Hematopoietic multipotent progenitor cell treated with erythropoietin and hydrocortisone succinate and interleukin-3 and kit ligand, for 6 days (in vitro differentiated cells): ENCODE data around the gene ZNF485.
"Not testable (repeated sequence)": the region's sequence is repeated elsewhere in the genome, so short reads cannot be mapped to it uniquely, and the experiment has no call there.

ENCODE experiments used
- DNase-seq: peaks from one replicate; pipeline ENCODE4 v3.0.0-alpha.2; 2015

The ZNF485 gene

DNA sequence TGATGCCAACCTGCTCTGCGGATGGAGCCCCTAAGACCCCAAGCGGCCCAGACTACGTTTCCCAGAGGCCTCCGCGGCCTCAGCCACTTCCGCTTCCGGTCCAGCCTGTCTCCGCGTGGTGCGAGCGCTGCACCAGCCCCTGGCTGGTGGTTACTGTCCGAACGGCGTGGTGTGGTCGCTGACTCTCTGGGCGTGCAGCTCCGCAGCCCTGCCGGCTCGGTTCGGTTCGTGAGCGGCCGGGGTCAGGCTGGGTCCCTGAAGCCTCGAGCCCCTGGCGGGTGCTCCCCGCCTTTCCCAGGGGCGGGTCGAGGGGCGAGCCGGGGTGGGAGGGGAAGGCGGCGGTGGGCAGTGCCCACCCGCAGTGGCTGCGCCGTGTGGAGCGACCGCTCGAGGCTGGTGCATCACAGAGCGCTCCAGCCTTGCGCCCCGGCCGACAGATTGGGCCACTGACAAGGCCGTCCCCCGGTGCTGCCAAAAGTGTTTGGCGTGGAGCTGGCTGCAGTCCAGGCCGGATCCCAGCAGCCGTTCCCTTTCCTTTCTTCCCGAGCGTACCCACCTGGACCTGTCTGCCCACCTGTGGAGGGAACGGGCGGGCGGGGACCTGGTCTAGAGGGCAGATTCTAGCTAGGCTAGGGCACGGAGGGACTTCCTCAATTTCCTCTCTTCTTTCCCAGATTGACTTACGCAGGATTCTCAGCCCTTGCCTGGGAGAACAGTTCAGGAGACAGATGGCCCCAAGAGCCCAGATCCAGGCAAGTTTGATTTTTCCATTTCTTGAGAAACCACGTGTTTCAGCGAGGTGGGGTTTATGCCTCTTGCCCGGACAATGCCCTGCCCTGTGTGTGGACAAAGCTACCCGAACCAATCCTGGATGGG, at the start of gene ZNF485:
TSS of gene ZNF485 (plus strand) at position 116 of the 876 bp plus-strand sequence. CDS start at position 729, 613 bp downstream.
- DNase-seq = peak; percentile 80

DNA sequence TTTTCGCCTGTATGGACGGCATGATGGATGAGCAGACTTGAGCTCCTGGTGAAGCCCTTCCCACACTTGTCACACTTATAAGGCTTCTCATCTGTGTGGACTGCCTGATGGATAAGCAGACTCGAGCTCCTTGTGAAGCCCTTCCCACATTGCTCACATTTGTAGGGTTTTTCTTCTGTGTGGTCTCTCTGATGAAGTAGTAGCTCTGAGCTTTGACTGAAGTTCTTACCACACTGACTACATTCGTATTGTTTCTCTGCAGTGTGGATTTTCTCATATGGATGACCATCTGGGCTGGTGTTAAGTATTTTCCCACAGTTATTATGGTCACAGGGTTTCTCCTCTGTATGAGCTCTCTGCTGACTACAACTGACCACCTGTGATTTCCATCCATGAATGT, 49.0 kb upstream of the ZNF485 start:
- DNase-seq = no peak

DNA sequence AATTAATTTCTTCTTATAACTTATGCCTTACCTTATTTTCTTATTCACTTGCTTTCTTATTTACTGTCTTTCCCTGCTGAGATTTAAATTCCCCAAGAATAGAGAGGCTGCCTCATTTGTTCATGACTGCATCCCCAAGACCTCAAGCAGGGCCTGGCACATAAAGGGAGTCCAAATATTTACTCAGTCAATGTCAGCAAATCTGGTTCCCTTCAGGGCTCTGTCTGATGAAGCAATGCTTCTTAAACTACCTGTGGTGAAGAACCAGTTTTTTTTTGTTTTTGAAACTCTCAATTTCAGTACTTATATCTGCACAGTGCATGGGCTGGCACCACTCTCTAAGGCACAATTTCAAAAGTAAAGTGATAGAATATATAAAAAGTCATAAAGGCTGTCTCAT, 36.6 kb upstream of the ZNF485 start:
- DNase-seq = no peak

DNA sequence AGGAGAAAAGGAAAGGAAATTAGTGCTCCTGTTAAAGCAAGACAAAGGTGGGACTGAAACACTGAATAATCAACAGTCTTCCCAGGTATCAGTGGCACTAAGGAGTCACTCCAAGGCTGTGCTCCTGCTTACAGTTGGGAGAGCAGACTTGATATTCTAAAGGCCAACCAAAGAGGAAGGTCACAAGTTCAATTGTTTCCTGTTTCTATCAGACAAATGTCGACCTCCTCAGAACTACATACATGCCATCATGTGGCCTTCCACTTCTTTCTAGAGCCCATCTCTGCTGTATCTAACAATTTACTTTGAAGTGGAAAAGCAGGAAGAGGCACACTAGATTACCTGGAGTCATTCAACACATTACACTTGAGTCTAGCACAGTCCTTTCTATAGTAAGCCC, 35.3 kb upstream of the ZNF485 start:
- DNase-seq = no peak

DNA sequence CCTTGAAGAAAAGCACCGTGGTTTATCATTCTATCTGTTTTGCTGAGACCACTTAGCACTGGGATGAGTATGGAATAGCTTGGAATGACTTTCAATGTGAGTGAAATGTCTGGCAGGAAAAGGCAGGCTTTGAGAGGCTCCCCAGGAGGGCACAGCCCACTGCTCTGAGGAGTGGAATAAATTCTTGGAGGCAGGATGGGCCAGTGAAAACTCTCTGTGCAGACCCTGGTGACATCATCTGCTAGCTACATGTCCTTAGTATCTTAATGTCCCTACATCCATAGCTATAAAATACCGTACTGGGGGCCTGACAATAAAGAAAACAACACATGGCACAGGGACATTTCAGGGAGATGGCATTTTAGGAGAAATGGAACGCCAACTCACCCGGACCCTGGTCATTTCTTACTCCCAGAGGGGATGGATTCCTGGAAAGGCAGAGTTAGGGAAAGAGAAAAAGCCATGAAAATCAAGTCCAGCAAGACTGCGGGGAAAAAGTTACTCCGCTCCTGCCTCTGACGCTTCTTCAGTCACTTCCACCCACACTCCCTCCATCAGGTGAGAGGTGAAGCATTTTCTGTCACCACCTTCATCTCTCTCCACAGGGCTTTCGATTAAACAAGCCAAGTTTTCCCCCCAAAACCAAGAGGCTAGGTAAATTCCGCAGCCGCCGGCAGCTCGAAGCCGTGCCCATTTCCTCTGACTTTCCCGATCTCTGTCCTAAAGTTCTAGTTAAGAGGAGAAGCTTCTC, 32.8 kb upstream of the ZNF485 start:
- DNase-seq = no peak

DNA sequence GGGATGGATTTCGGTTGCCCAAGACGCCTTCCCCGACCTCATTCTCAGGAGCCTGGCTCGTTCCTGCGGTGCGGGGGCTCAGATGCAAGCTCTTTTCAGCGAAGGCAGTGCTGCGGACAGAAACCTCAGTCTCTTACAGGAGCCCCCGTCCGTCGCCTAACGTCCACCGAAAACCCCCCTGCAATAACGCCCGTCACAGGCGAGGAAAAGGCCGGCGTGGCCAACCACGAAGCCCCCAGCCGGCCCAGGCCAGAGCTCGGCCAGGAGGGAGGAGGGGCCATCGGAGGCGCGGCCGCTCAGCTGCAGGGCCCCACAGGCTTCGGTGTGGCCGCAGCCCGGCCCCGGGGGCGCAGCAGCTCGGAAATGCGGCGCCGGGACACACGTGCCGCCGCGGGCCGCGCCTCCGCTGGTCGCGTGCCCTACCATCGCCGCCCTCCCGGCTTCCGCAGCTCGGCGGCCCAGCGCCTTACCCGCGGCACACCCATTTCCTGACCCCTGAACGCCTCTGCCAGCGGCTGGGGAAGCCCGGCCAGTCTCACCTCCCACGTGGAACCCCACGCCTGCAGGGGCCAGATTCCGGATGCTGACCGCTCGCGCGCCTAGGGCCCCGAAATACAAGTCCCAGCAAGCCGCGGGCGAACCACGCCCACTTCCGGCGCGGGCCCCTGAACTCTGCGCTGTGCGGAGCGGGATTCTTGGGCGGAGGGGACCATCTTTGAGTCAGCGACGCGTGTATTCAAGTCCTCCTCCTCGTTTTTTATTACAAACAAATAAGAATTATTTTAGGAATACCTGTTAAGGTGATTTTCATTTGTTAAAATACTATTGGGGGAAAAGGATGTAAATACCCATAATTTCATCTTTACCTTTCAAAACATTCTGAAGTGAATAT, 32.0 kb upstream of the ZNF485 start, which contains the start of gene ZNF239:
TSS of gene ZNF239 (minus strand) at position 616 of the 892 bp plus-strand sequence. CDS start 16,537 bp downstream, outside the sequence.
- peak; percentile 79 for DNase-seq

DNA sequence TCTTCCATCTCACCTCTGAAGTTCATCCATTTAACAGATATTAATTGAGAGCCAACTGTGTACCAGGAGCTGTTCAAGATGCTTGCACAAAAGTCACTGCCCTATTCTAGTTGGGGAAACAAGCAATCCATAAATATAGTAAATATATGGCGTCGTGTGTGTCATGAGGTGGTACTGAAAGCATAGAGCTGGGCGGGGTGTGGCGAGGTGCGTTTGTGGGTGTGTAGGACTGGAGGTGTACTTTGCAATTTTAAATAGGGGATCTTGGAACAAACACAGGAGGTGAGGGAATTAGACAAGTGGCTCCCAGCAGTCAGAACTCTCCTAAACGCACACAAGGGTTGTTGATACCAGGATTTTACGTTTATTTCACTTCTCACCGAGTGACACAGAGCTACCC, 31.3 kb upstream of the ZNF485 start:
- DNase-seq = no peak

DNA sequence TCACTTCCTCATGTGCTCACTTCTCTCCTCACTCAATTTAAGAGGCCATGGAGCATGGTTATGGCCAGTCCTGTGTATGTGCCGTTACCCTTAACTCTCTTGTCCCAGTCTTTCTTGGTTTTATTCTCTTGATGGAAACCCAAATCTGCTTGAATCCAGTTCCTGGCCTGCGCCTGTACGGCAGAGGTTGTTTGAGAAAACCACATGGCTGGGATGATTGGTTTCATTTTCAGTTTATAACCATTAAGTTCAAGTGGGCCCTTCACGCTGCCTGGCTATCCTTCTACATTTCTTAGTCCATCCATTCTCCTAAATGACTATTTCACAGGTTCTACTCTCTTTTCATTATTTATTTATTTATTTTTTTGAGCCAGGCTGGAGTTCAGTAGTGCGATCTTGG, 30.2 kb upstream of the ZNF485 start:
- DNase-seq = no peak

DNA sequence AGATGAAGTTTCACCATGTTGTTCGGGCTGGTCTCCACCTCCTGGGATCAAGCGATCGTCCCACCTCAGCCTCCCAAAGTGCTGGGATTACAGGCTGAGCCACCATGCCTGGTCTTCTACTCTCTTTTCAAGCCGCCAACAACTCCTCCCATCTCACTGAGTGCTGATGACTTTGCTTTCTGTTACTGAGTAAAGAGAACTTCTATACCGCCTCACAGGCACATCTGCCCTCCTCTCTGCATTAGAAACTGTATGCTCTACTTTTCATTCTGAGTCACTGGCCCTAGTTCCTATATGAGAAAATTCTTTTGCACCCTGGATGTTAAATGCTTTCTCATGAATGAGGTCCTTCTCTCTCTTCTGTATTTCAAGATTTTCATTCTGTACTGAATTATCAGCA, 29.7 kb upstream of the ZNF485 start:
- no peak for DNase-seq

DNA sequence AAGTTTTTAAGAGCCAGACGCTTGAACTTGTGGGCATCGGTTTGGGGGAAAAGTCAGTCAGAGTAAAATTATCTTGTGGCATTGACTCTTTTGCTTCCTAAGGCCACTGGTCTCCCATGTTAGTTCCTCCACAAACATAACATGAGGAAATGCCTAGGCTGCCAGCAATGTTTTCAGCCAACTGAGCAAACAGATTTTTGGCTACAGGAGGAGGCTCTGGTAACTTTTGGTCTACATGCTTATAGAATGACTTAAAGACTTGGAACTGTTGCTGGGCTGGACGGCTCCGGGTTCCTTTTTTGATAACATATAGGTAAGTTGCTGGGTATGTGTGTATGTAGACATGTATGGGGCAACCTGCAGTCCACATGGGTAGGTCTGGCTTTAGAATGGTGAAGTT, 22.2 kb upstream of the ZNF485 start:
- no peak for DNase-seq

DNA sequence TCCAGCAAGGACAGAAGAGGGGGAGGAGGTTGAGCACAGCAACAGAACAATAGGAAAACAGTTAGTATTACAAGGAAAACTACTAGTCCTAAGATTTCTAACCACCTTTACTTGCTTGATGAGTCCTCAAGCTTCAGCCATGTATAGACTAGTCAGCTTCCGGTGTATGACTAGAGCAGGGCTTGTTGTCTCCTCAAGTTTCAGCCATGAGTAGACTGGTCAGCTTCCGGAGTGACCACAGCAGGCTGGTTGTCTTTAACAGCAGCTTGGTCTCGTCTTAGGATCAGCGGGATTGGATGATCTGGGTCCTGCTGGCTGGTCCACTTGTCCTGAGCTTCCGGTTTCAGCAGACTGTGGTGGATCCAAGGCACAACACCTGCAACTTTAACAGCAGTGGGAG, 21.2 kb upstream of the ZNF485 start:
- no peak for DNase-seq

DNA sequence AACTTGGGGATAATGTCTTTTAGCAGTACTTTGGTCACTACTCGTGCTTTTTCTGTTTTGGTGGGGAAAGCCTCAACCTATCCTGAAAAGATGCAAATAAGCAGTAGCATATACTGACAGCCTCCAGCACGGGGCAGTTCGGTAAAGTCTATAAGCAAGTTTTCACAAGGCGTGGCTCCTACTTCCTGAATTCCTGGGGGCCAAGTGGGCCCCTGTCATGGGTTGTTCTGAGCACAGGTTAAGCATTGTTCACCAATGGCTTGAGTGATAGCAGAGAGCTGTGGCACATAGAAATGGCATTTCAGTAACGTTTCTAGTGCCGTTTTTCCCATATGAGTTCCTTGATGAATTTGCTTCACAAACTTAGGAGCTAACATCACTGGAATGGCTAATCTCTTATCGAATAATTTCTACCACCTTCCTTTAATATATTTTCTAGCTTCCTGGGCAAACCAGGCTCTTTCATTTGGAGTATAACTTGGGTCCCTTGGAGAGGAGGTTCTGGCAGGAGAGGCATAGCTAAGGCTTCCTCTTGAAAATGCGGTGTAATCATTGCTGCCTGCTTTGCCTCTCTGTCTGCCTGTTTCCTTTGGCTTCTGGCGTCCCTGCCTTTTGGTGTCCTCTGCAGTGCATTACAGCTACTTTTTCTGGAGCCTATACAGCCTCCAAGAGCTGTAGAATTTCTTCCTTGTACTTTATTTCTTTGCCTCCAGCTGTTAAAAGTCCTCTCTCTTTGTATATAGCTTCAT, 20.1 kb upstream of the ZNF485 start:
- no peak for DNase-seq

DNA sequence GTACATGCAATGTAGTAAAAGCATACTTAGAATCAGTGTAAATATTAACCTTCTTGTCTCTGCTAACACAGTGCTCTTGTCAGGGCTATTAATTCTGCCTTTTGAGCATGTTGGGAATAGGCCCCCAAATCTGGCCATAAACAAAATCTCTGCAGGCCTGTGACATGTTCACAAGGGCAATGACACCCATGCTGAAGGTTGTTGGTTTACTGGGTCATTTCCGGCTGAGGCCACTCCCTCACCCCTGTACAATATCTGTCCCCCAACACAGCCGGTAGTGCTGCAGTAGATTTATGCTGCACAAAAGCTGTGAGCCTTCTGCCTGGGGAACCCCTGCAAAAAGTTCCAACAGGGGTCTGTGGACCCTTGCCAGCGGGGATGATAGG, 19.5 kb upstream of the ZNF485 start:
- DNase-seq = not testable (repeated sequence)

DNA sequence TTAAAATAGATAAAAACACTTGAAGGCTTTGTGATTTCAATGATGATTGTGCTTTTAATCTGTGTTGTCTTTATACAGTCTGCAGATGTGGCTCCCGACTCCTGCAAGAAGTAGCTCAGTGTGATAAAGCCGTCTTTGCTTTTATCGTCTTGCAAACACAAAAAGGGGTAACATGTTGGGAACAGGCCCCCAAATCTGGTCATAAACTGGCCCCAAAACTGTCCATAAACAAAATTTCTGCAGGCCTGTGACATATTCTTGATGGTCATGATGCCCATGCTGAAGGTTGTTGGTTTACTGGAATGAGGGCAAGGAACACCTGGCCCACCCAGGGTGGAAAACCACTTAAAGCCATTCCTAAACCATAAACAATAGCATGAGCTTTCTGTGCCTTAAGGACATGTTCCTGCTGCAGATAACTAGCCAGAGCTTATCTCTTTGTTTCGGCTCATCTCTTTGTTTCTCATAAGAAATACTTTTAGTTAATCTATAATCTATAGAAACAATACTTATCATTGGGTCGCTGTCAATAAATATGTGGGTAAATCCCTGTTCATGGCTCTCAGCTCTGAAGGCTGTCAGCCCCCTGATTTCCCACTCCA, 14.8 kb upstream of the ZNF485 start:
- DNase-seq = no peak

DNA sequence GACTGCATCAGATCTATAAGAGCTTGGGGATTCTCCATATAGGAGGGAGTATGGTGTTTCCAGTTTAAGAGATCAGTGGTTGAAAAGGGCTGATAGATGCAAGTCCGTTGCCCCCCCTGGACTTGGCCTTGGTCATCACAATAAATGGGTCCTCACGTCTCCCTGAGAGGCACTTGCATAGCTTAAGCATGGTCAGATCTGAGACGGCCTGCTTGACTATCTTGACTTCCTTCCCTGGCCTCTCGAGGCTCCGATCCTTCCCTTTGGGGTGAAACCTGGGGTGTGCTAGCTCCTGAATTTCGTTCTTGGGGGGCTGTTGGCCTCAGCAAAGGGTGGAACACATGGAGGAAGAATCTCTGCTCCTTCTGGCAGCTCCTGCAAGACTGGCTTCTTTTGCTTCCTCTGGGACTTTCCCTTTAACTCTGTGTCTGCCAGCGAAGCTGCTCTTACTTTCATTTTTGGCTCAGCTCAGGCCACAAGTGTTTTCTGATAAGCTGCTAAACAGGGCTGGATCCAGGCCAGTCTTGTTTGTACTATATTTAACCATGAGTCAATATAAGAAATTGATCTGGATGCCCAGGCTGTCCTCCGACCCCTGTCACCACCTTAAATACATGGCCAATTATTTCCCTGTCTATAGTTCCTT, 11.2 kb upstream of the ZNF485 start:
- peak; percentile 80 for DNase-seq

DNA sequence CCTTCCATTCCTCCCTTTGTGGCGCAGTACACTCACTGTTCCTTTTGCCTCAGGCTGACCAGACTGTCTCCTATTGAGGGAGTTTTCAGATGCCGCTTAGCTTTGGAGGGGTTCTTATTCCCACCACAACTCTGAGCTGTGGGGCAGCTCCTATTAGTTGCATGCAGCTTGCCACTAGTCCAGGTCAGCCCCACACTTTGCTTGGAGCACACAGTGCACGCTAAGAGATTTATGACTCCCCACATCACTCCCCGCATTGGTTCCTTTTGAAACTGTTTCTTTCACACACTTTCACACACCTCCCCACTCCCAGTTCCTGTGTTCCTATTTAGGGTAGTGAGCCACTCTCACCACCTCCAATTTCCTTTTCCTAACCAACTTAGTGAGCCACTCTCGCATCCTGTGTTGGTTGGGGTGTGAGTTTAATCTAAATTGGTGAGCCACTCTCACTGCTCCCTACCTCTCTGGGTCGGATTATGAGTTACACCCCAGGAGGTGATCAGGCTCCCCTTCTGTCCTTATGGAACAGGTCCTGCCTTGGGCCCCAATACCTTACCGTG, 10.4 kb upstream of the ZNF485 start:
- no peak for DNase-seq

DNA sequence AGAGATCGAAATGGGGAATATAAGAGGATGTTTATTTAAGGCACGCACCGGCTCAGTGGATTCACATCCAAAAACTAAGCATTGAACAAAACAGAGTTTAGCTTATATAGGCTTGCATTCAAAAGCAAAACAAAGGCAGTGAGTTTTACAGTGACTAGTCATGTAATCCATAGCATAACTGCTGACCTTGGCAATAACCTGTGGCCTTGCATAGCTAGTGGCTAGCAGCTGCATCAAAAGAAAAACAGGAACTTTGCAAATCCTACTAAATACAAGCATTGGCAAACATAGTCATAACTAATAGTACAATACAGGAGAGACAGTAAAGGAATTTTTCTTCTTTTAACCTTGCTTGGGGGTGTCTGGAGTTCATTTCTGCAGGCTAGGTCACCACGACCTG, 9.7 kb upstream of the ZNF485 start:
- DNase-seq = no peak

DNA sequence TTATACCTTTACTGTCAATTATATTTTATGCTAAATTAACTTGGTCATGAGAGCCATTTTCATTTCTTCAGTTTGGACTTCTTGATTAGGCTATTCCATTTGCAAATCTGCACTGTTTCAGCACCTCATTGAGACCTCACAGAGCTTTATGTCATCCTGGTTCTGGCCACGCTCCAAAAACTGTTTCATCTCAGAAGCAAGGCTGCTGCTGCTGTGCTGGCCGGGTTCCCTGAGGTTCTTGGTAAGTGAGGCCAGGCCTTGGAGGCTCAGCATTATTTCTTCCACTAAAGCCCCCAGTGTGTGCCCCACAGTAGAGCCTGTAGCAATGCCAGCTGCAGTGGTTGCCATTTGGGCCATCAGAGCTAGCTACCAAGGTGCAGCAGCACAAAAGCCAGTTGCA, 7.8 kb upstream of the ZNF485 start:
- no peak for DNase-seq

DNA sequence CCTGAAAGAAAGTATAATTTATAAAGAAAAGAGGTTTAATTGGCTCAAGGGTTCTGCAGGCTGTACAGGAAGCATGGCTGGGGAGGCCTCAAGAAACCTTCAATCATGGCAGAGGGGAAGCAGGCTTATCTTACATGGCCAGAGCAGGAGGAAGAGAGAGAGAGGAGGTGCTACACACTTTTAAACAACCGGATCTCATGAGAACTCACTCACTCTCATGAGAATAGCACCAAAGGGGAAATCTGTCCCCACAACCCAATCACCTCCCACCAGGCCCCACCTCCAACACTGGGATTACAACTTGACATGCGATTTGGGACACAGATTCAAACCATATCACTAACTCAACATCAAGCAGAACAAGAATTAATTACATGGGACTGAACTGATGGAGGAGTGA, 6.9 kb upstream of the ZNF485 start:
- peak; percentile 18 for DNase-seq

DNA sequence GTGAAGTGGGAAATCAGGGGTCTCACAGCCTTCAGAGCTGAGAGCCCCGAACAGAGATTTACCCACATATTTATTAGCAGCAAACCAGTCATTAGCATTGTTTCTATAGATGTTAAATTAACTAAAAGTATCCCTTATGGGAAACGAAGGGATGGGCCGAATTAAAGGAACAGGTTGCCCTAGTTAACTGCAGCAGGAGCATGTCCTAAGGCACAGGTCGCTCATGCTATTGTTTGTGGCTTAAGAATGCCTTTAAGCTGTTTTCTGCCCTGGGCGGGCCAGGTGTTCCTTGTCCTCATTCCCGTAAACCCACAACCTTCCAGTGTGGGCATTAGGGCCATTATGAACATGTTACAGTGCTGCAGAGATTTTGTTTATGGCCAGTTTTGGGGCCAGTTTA, 4.7 kb upstream of the ZNF485 start:
- not testable (repeated sequence) for DNase-seq

DNA sequence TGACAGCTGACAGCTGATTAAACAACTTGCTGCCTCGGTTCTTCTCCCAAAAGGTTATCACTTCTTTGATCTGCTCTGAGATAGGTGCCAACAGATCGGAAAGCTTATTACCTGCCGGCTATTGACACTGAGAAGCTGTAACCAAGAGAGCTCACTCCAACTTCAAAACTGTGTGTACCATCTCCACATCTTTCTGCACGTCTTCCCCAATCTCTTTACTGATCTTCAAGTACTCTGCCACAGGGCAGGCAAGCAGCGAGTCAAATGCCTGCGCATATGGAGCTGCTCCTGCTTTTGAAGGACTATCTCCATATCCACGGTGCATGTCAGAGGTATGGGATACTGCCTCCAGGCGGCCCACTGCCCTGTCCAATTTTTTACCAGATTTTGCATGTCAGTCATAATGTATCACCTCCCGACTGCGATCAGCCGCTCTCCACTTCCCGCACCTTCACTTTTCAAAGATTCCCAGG, 352 bp upstream of the ZNF485 start:
- no peak for DNase-seq
